NK-92 treated with Interleukin-12 subunit alpha and Interleukin-12 subunit beta, amount 100 ng/mL, for 24 hours (cell line): Measurements from ENCODE around the gene PCLAF.

Experiments
- DNase-seq: peaks from one replicate; lab custom pipeline; 2025; lab: John Stamatoyannopoulos, UW

Gene PCLAF

DNA sequence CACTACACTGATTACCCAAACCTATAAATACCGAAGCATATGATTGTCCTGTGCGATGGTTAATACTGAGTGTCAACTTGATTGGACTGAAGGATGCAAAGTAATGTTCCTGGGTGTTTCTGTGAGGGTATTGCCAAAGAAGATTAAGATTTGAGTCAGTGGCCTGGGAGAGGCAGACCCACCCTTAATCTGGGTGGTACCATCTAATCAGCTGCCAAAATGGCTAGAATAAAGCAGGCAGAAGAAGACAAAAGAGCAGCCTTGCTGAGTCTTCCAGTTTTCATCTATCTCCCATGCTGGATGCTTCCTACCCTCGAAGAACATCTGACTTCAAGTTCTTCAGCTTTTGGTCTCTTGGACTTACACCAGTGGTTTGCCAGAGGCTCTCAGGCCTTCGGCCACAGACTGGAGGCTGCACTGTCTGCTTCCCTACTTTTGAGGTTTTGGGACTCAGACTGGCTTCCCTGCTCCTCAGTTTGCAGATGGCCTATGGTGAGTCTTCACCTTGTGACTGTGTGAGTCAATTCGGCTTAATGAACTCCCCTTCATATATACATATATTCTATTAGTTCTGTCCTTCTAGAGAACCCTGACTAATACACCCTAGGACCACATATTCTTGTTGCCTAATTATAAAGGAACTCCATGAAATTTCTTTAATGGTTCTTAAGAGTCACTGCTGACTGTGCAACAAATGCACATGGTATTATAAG is 56.9 kb downstream of the PCLAF start:
- DNase-seq: no peak

DNA sequence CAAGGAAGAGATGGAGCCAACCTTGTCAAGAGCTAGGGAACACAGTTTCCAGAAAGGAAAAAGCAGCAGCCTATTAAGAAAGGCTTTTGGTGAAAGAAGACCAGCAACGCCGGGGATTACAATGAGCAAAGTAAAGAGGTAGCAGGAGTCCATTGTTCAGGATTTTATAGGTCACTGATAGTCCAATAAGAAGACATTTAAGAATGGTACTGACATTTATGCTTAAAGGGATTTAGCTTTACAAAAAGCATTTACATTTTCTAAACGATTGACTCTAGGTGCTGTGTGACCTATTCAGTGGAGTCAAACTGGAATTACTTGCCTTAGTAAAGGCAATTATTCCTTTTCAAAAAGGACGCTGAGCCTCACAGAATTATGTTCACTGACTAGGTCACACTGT is 66.0 kb downstream of the PCLAF start:
- DNase-seq: no peak

DNA sequence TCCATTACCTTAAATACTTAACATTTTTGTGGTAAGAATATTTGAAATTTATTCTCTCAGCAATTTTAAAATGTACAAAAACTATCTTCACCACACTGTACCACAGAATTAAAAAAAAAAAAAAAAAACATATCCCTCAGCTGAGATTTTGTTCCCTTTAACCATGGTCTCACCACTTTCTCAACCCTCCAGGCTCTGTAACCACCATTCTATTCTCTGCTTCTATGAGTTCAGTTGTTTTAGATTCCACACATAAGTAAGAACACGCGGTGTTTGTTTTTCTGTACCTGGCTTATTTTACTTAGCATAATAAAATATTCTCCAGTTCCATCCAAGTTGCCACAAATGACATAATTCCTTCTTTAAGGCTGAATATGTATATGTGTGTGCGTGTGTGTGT is 66.8 kb downstream of the PCLAF start:
- no peak for DNase-seq
